WTC11 (cell line): ENCODE measurements around the gene CELF6. TPM values are rescaled to one million over a fixed set of nuclear protein-coding genes. Genes with fewer than 3 reads are reported as not detected.

Source experiments
- ATAC-seq: fragments of 200-7000 bp; cut with Tn5 transposase; 2 replicates; pipeline ENCODE4 v1.10.0; 2021; ENCODE audit warnings: mild to moderate bottlenecking, moderate library complexity
- CTCF ChIA-PET: fragments of 300-600 bp; sonication (Branson Sonifier 250); formaldehyde crosslinking; loops from one replicate; lab custom pipeline; 2021; ENCODE audit warnings: antibody characterized with exemption; lab: Charles Lee
- POLR2A ChIA-PET: fragments of 350-600 bp; sonication (Branson Sonifier 250); formaldehyde crosslinking; loops from one replicate; lab custom pipeline; 2021; ENCODE audit warnings: antibody characterized with exemption; lab: Charles Lee
- DNase-seq: peaks from one replicate; pipeline ENCODE4 v3.0.0; 2021; ENCODE audit warnings: low spot score
- H3K27ac Mint-ChIP-seq: 2 replicates; pipeline ENCODE4 v1.8.0; 2021; ENCODE audit warnings: mixed read lengths
- H3K27me3 Mint-ChIP-seq: 2 replicates; pipeline ENCODE4 v1.8.0; 2021; ENCODE audit warnings: low read depth, mild to moderate bottlenecking, moderate library complexity, mixed read lengths
- H3K36me3 Mint-ChIP-seq: 2 replicates; pipeline ENCODE4 v1.8.0; 2021; ENCODE audit warnings: mixed read lengths
- H3K4me1 Mint-ChIP-seq: 2 replicates; pipeline ENCODE4 v1.8.0; 2022; ENCODE audit warnings: mixed read lengths
- H3K4me3 Mint-ChIP-seq: 2 replicates; pipeline ENCODE4 v1.8.0; 2021; ENCODE audit warnings: mild to moderate bottlenecking, moderate library complexity, mixed read lengths
- H3K9me3 Mint-ChIP-seq: 2 replicates; pipeline ENCODE4 v1.8.0; 2021; ENCODE audit warnings: mixed read lengths
- ATF1 ChIP-seq: sonication (generic); formaldehyde crosslinking; IDR thresholded peaks from 2 replicates; pipeline ENCODE4 v1.8.1; 2023; ENCODE audit warnings: mild to moderate bottlenecking, moderate library complexity, missing genetic modification reagents
- E2F1 ChIP-seq: sonication (generic); formaldehyde crosslinking; IDR thresholded peaks from 2 replicates; pipeline ENCODE4 v1.8.0; 2022; ENCODE audit warnings: mild to moderate bottlenecking, missing genetic modification reagents
- ETV6 ChIP-seq: sonication (generic); formaldehyde crosslinking; IDR thresholded peaks from 2 replicates; pipeline ENCODE4 v1.8.1; 2022; ENCODE audit warnings: mild to moderate bottlenecking, missing genetic modification reagents
- FOXP1 ChIP-seq: sonication (generic); formaldehyde crosslinking; IDR thresholded peaks from 2 replicates; pipeline ENCODE4 v1.8.0; 2022; ENCODE audit warnings: missing genetic modification reagents, mild to moderate bottlenecking, moderate library complexity, borderline replicate concordance
- NFATC4 ChIP-seq: fragments of 250-450 bp; sonication (Bioruptor Pico); IDR thresholded peaks from 2 replicates; pipeline ENCODE4 v1.9.0; 2021; ENCODE audit warnings: mild to moderate bottlenecking
- NFE2L1 ChIP-seq: sonication (generic); formaldehyde crosslinking; IDR thresholded peaks from 2 replicates; pipeline ENCODE4 v1.8.1; 2023; ENCODE audit warnings: missing genetic modification reagents
- NFYB ChIP-seq: sonication (generic); formaldehyde crosslinking; conservative IDR thresholded peaks from 2 replicates; pipeline ENCODE4 v1.8.0; 2022; ENCODE audit warnings: low read depth, missing genetic modification reagents
- NR1H2 ChIP-seq: sonication (generic); formaldehyde crosslinking; IDR thresholded peaks from 2 replicates; pipeline ENCODE4 v1.9.0; 2021; ENCODE audit warnings: mild to moderate bottlenecking, moderate library complexity, missing genetic modification reagents
- NR2C2 ChIP-seq: sonication (generic); formaldehyde crosslinking; IDR thresholded peaks from 2 replicates; pipeline ENCODE4 v1.8.0; 2022; ENCODE audit warnings: mild to moderate bottlenecking, missing genetic modification reagents
- RORB ChIP-seq: fragments of 250-450 bp; sonication (Bioruptor Pico); IDR thresholded peaks from 2 replicates; pipeline ENCODE4 v1.9.0; 2021; ENCODE audit warnings: mild to moderate bottlenecking
- SMAD3 ChIP-seq: sonication (generic); formaldehyde crosslinking; IDR thresholded peaks from 2 replicates; pipeline ENCODE4 v1.8.0; 2022; ENCODE audit warnings: missing genetic modification reagents, mild to moderate bottlenecking, borderline replicate concordance
- TEAD1 ChIP-seq: sonication (generic); formaldehyde crosslinking; IDR thresholded peaks from 2 replicates; pipeline ENCODE4 v1.8.0; 2022; ENCODE audit warnings: mild to moderate bottlenecking, missing genetic modification reagents
- TEAD4 ChIP-seq: sonication (generic); formaldehyde crosslinking; IDR thresholded peaks from 2 replicates; pipeline ENCODE4 v1.8.0; 2022; ENCODE audit warnings: mild to moderate bottlenecking, missing genetic modification reagents
- ZNF416 ChIP-seq: fragments of 250-450 bp; sonication (Bioruptor Pico); IDR thresholded peaks from 2 replicates; pipeline ENCODE4 v1.9.0; 2021; ENCODE audit warnings: mild to moderate bottlenecking, inconsistent platforms
- total RNA-seq: library from RNA; stranded (reverse); gene quantifications from 3 replicates; pipeline ENCODE4 v1.2.3, GENCODE V29; 2021
- TF ChIP-seq, protein P1 (sequence below): sonication (generic); formaldehyde crosslinking; IDR thresholded peaks from 2 replicates; pipeline ENCODE4 v1.8.1; 2022; ENCODE audit warnings: mild to moderate bottlenecking, missing genetic modification reagents, moderate library complexity, borderline replicate concordance
- TF ChIP-seq, protein P2 (sequence below): sonication (generic); formaldehyde crosslinking; IDR thresholded peaks from 2 replicates; pipeline ENCODE4 v1.8.0; 2022; ENCODE audit warnings: mild to moderate bottlenecking, missing genetic modification reagents
- TF ChIP-seq, protein P3 (sequence below): sonication (generic); formaldehyde crosslinking; conservative IDR thresholded peaks from 2 replicates; pipeline ENCODE4 v1.8.1; 2022; ENCODE audit warnings: mild to moderate bottlenecking, missing genetic modification reagents
- TF ChIP-seq, protein P4 (sequence below): sonication (generic); formaldehyde crosslinking; IDR thresholded peaks from 2 replicates; pipeline ENCODE4 v1.8.0; 2023; ENCODE audit warnings: missing genetic modification reagents, mild to moderate bottlenecking, borderline replicate concordance

Gene CELF6
- total RNA-seq, 1 experiment from 2014 or later, result not detected

DNA sequence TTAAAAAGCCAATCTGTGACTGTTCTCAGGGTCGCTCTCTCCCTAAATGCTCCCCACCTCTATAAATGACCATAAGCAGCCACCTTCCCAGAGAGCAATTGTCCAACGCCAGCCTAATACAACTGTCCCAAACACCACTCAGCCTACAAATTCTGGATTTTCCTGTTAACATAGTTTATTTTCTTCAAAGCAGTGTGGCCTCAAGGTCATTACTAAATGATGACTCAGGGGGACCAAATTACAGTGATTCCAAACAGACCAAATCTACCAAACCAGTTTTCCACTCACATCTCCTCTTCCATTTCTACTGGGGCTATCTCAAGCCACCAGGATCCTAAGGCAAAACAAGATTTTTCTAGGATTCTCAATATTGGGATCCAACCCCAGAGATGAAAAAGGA is 33.3 kb upstream of the CELF6 start:
- ATAC-seq, result no peak
- H3K9me3 Mint-ChIP-seq, result no peaks in the 10 kb centered on the region
- DNase-seq, result no peak
- no peaks in the 10 kb centered on the region for H3K27me3 Mint-ChIP-seq
- CTCF ChIA-PET, result no interaction called here
- H3K27ac Mint-ChIP-seq, result no peak overlapping the region
- POLR2A ChIA-PET, result no interaction called here
- no peak overlapping the region for H3K4me3 Mint-ChIP-seq
- no peaks in the 10 kb centered on the region for H3K4me1 Mint-ChIP-seq
- no peak for TF ChIP-seq NFE2L1 (CRISPR knock-in tag)
- TF ChIP-seq TEAD4 (CRISPR knock-in tag), result no peak
- H3K36me3 Mint-ChIP-seq, result peaks cover 13% of the 10 kb centered on the region; the same call in 1 of the 2 replicates

GRCh38 chr15:72345806-72346205 is 25.8 kb upstream of the CELF6 start:
- Mint-ChIP-seq H3K9me3 (no peaks in the 10 kb centered on the region), H3K4me3 (no peak overlapping the region), H3K27ac (no peak overlapping the region), H3K4me1 (peaks cover 10% of the 10 kb centered on the region), H3K36me3 (peaks cover 8% of the 10 kb centered on the region), H3K27me3 (no peaks in the 10 kb centered on the region)
- ATAC-seq, result no peak
- DNase-seq, result no peak
- POLR2A ChIA-PET, result no interaction called here
- TF ChIP-seq, protein P1, sequence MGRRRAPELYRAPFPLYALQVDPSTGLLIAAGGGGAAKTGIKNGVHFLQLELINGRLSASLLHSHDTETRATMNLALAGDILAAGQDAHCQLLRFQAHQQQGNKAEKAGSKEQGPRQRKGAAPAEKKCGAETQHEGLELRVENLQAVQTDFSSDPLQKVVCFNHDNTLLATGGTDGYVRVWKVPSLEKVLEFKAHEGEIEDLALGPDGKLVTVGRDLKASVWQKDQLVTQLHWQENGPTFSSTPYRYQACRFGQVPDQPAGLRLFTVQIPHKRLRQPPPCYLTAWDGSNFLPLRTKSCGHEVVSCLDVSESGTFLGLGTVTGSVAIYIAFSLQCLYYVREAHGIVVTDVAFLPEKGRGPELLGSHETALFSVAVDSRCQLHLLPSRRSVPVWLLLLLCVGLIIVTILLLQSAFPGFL (CRISPR knock-in tag), result no peak
- TF ChIP-seq RORB (CRISPR knock-in tag), result no peak
- TF ChIP-seq NR2C2 (CRISPR knock-in tag), result no peak
- TF ChIP-seq, protein P2, sequence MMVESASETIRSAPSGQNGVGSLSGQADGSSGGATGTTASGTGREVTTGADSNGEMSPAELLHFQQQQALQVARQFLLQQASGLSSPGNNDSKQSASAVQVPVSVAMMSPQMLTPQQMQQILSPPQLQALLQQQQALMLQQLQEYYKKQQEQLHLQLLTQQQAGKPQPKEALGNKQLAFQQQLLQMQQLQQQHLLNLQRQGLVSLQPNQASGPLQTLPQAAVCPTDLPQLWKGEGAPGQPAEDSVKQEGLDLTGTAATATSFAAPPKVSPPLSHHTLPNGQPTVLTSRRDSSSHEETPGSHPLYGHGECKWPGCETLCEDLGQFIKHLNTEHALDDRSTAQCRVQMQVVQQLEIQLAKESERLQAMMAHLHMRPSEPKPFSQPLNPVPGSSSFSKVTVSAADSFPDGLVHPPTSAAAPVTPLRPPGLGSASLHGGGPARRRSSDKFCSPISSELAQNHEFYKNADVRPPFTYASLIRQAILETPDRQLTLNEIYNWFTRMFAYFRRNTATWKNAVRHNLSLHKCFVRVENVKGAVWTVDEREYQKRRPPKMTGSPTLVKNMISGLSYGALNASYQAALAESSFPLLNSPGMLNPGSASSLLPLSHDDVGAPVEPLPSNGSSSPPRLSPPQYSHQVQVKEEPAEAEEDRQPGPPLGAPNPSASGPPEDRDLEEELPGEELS (CRISPR knock-in tag), result no peak
- no peak for TF ChIP-seq E2F1
- no peak for TF ChIP-seq NR1H2
- no peak for TF ChIP-seq SMAD3 (CRISPR knock-in tag)
- no peak for TF ChIP-seq NFATC4 (CRISPR knock-in tag)
- TF ChIP-seq TEAD1 (CRISPR knock-in tag), result no peak
- TF ChIP-seq ETV6, result no peak
- CTCF ChIA-PET, result no interaction called here

GRCh38 chr15:72345280-72345679 is 25.3 kb upstream of the CELF6 start:
- ChIA-PET CTCF (no interaction called here), POLR2A (no interaction called here)
- Mint-ChIP-seq H3K27ac (no peak overlapping the region), H3K27me3 (no peaks in the 10 kb centered on the region), H3K4me1 (peaks cover 10% of the 10 kb centered on the region), H3K36me3 (peaks cover 8% of the 10 kb centered on the region), H3K9me3 (no peaks in the 10 kb centered on the region), H3K4me3 (no peak overlapping the region)
- DNase-seq (no peak), ATAC-seq (no peak)
- no peak for TF ChIP-seq NFYB

DNA sequence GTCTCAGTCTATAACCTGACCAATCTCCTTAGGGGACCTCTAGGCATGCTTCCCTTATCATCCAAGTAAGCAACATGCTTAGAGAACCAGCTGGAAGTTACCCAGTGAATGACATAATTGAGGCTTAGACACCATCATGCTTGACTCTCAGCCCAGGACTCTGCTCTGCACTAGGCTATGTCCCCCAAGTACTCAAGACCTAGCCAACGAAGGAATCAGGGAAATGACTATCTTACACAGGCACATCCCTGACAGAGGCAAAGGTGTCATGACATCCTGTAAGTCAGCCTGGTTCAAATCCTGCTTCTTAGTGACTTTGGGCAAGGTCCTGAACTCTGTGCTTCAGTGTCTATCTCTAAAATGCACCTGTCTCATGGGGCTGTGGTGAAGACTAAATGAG is 24.6 kb upstream of the CELF6 start:
- Mint-ChIP-seq H3K9me3 (no peaks in the 10 kb centered on the region), H3K27me3 (no peaks in the 10 kb centered on the region), H3K4me3 (no peak overlapping the region), H3K27ac (no peak overlapping the region), H3K36me3 (peaks cover 8% of the 10 kb centered on the region), H3K4me1 (peaks cover 10% of the 10 kb centered on the region)
- ChIA-PET CTCF (no interaction called here), POLR2A (no interaction called here)
- ATAC-seq (no peak), DNase-seq (no peak)
- TF ChIP-seq, protein P3, sequence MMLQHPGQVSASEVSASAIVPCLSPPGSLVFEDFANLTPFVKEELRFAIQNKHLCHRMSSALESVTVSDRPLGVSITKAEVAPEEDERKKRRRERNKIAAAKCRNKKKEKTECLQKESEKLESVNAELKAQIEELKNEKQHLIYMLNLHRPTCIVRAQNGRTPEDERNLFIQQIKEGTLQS (CRISPR knock-in tag), result no peak
- TF ChIP-seq, protein P4, sequence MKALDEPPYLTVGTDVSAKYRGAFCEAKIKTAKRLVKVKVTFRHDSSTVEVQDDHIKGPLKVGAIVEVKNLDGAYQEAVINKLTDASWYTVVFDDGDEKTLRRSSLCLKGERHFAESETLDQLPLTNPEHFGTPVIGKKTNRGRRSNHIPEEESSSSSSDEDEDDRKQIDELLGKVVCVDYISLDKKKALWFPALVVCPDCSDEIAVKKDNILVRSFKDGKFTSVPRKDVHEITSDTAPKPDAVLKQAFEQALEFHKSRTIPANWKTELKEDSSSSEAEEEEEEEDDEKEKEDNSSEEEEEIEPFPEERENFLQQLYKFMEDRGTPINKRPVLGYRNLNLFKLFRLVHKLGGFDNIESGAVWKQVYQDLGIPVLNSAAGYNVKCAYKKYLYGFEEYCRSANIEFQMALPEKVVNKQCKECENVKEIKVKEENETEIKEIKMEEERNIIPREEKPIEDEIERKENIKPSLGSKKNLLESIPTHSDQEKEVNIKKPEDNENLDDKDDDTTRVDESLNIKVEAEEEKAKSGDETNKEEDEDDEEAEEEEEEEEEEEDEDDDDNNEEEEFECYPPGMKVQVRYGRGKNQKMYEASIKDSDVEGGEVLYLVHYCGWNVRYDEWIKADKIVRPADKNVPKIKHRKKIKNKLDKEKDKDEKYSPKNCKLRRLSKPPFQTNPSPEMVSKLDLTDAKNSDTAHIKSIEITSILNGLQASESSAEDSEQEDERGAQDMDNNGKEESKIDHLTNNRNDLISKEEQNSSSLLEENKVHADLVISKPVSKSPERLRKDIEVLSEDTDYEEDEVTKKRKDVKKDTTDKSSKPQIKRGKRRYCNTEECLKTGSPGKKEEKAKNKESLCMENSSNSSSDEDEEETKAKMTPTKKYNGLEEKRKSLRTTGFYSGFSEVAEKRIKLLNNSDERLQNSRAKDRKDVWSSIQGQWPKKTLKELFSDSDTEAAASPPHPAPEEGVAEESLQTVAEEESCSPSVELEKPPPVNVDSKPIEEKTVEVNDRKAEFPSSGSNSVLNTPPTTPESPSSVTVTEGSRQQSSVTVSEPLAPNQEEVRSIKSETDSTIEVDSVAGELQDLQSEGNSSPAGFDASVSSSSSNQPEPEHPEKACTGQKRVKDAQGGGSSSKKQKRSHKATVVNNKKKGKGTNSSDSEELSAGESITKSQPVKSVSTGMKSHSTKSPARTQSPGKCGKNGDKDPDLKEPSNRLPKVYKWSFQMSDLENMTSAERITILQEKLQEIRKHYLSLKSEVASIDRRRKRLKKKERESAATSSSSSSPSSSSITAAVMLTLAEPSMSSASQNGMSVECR (CRISPR knock-in tag), result no peak
- TF ChIP-seq SMAD3 (CRISPR knock-in tag) (no peak), ZNF416 (no peak), ATF1 (CRISPR knock-in tag) (no peak), FOXP1 (CRISPR knock-in tag) (no peak)
